Breast epithelium (tissue), 3 donors: Measurements from ENCODE around the gene SAMD11.

Experiments used
- CTCF ChIP-seq, 3 donors: fragments of 450-650 bp; IDR thresholded peaks; one replicate each; pipeline ENCODE4 v1.5.1; 2016 to 2017; ENCODE audit warnings: antibody characterized with exemption in 3 of 3, mild to moderate bottlenecking in 3 of 3, moderate library complexity in 3 of 3
- POLR2A ChIP-seq: fragments of 450-650 bp; IDR thresholded peaks from one replicate; pipeline ENCODE4 v1.6.1; 2016; ENCODE audit warnings: antibody characterized with exemption, mild to moderate bottlenecking, moderate library complexity
- POLR2AphosphoS5 ChIP-seq, 3 donors: sonication (generic); formaldehyde crosslinking; IDR thresholded peaks; one replicate each; pipeline ENCODE4 v1.6.1; 2017; ENCODE audit warnings: antibody characterized with exemption in 3 of 3

GRCh38 chr1:991895-992294, 68.2 kb downstream of the SAMD11 start:
- TF ChIP-seq CTCF (IDR thresholded peaks at IDR 0.05) (no peak), POLR2A (no peak), POLR2AphosphoS5 (IDR thresholded peaks at IDR 0.05) (no peak)
